ENCODE data around the gene JPT2.
"Not testable (repeated sequence)": the region's sequence is repeated elsewhere in the genome, so short reads cannot be mapped to it uniquely, and the experiment has no call there.

The JPT2 gene

DNA sequence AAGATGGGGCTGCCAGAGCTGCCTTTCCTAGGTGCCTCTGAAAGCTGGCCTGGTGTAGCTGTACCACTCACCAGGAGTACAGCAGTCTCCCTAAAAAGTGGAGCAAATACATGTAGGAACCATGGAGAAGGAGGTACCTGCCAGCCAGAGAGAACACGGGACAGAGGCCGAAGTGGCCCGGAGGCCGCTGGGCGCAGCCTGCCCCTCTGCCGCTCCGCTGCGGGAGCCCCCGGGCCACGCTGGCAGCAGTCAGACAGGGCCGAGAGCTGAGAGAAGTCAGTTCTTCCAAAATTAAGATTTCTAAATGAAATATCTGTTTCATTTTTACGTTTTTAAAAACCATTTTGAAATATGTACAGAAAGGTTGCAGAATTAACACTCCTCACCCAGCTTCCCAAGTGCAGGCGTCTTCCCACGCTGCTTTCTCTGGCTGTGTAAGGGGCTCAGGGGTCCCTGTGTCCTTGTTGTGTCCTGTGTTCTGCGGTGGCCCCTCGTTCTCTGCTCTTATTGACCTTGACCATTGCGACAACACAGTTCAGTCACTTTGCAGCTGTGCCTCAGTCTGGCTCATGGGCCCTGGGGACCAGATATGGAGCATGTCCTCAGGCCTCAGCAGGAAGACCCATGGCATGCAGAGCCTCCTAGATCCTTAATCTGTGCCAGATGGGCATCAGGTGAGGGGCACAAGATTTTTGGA, 32.9 kb downstream of the JPT2 start:
- DNase-seq, result no peak

DNA sequence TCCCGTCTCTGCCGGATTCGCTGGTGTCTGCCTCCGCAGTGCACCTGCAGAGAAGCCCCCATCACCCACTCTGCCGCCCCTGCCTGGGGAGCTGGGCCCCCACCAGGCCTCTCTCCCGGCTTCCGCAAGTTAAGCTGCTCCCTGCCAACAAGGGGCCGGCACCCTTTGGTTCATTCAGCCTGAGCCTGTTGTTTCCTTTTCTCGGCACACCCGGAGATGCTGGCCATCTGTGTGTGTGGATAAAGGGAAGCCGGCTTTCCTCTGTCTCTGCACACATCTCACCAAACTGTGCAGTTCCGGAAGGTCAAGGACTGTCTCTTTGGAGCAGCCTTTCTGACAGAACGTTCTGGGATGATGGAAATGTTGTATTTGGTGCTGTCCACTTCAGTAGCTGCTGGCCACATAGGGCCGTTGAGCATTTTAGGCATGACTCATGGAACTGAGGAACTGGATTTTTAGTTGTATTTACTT, 34.7 kb downstream of the JPT2 start:
- DNase-seq, result no peak

DNA sequence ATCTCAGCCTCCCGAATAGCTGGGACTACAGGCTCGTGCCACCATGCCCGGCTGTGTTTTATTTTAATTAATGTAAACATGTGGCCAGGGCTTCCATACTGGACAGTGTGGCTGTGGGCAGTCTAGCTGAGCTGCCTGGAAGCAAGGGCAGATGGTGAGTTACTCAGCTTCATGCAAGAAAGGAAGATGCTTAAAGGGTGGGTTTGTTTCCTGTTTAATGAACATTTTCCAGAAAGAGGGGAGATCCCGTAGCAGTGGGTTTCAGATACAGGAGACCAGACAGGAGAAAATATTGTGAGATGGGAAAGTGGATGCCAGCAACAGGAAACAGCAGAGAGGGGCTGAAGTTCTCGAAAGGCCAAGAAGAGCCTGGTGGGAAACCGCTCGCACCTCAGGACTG, 35.3 kb downstream of the JPT2 start:
- DNase-seq, result no peak

DNA sequence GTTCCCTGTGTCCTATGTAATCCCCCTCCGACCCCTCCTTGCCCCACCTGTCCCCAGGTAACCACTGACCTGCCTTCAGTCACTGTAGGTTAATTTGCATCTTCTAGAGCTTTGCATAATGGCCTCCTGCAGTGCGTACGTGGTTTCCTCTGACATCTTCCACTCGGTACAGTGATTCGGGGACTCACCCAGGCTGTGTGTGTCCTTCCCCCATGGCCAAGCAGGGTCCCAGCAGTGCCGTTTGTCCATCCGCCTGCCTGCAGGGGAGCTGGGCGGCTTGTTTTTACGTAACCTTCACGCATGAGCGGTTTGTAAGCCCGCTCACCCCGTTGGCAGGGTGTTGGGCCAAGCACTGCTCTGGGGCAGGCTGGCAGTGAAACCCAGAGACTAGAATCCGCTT, 35.9 kb downstream of the JPT2 start:
- DNase-seq, result no peak

DNA sequence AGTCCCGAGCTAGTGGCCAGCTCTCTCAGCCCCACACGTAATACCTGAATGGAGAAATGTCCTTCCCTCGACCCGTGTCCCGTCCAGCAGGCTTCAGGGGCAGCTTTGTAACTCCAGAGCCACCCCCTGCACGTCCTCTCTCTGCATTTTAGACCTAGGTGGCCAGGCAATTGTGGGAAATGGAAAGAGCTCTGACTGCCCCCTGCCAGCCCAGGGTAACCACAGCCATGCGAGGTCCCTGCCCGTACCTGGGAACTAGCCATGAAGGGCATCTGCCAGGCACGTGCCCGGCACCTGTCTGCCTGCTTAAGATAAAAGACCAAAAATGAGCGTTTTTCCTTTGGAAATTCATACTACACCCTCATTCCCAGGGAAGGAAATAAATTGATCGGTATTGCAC, 37.1 kb downstream of the JPT2 start:
- DNase-seq, result no peak

DNA sequence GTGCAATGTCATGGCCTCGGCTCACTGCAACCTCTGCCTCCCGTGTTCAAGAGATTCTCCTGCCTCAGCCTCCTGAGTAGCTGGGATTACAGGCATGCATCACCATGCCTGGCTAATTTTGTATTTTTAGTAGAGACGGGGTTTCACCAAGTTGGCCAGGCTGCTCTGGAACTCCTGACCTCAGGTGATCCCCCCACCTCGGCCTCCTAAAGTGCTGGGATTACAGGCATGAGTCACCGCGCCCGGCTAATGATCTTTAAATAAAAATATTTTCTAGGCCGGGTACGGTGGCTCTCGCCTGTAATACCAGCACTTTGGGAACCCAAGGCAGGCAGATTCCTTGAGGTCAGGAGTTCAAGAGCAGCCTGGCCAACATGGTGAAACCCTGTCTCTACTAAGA, 40.2 kb downstream of the JPT2 start:
- DNase-seq, result not testable (repeated sequence)

DNA sequence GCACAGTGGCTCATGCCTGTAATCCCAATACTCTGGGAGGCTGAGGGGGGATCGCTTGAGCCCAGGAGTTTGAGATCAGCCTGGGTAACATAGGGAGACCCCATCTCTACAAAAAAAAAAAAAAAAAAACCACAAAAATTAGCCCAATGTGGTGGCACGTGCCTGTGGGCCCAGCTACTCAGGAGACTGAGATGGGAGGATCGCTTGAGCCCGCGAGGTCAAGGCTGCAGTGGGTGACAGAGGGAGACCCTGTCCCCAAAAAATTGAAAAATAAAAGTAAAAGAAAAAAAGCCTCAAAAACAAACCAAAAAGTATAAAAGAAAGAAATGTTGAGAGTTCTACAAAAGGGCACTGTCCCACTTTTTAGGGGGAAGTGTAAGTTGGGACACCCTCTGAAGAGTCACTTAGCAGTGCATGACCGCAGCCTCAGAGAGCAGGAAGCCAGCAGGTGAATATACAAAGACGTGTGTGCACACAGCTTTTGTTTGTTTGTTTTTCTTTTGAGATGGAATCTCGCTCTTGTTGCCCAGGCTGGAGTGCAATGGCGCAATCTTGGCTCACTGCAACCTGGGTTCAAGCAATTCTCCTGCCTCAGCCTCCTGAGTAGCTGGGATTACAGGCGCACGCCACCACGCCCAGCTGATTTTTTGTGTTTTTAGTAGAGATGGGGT, 41.6 kb downstream of the JPT2 start:
- not testable (repeated sequence) for DNase-seq

DNA sequence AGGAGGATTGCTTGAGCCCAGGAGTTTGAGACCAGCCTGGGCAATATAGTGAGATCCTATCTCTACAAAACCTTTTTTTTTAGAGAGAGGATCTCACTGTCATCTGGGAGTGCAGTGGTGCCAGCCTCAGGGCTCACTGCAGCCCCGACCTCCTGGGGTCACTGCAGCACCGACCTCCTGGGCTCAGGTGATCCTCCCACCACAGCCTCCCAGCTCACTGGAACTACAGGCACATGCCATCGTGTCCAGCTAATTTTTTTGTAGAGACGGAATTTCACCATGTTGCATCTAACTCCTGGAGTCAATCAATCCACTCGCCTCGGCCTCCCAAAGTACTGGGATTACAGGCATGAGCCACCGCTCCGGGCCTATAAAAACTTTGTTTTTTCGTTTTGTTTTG, 43.3 kb downstream of the JPT2 start:
- no peak for DNase-seq

DNA sequence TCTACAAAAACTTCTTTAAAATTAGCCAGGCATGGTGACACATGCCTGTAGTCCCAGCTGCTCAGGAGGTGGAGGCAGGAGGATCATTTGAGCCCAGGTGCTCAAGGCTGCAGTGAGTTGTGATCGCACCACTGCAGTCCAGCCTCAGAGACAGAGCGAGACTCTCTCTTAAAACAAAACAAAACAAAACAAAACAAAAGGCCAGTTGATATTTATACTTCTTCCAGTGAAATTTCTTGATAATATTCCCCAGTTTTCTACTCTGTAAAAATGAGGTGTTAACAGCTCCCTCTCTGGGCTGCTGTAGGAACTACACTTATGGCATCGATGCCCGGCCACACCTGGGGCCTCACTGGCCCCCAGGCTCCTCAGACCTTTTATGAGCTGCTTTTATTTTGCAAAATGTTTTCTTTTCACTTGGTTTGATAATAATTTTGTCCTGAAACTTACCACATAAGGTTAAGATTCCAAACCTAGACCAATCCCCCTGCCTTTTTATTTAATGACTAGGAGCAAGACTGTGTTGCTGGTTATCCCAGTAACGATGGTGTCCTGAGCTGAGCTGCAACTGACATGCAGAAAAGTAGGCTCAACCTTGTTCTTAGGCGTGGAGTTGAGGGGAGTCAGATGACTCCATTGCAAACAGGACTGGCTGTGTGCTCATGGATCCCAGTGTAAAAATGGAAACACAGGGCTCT, 45.5 kb downstream of the JPT2 start:
- DNase-seq, result peak; percentile 62

DNA sequence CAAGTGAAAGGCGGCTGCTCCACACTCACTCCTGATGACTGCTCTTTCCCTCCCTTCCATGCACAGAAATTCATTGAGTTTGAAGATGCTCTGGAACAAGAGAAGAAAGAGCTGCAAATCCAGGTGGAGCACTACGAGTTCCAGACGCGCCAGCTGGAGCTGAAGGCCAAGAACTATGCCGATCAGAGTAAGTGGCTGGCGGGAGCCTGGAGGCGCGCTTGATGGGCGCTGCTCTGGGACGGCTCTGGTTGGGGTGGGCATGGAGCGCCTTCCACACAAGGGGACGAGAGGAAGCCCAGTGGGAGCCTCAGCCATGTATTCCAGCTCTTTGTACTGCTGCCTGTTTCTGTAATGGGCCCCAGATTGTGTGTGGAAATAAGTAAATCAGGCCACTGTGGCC, 46.4 kb downstream of the JPT2 start:
- no peak for DNase-seq

DNA sequence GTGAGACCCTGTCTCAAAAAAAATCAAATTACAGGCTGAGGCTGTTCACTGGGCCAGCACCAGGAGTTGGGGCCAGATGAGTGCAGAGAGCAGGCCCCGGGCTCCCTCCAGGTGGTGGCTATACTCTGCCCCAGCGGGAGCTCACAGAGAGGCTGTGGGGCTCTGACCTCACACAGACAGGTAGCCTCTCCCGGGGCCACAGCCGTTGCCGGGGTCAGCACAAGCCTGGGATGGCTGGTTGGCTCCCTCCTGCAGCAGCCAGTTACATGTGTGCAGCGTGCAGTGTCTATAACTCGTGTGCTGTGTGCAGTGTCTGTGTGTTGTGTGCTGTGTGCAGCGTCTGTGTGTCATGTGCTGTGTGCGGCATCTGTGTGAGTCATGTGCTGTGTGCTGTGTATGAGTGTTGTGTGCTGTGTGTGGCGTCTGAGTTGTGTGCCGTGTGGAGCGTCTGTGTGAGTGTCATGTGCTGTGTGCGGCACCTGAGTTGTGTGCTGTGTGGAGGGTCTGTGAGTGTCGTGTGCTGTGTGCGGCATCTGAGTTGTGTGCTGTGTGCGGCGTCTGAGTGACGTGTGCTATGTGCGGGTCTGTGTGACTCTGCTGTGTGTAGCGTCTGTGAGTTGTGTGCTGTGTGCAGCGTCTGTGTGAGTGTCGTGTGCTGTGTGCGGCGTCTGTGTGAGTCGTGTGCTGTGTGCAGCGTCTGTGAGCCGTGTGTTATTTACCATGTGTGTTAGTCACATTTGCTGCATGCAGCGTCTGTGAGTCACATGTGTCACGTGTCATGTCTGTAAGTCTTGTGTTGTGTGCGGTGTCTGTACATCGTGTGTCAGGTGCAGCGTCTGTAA, 48.8 kb downstream of the JPT2 start:
- no peak for DNase-seq

DNA sequence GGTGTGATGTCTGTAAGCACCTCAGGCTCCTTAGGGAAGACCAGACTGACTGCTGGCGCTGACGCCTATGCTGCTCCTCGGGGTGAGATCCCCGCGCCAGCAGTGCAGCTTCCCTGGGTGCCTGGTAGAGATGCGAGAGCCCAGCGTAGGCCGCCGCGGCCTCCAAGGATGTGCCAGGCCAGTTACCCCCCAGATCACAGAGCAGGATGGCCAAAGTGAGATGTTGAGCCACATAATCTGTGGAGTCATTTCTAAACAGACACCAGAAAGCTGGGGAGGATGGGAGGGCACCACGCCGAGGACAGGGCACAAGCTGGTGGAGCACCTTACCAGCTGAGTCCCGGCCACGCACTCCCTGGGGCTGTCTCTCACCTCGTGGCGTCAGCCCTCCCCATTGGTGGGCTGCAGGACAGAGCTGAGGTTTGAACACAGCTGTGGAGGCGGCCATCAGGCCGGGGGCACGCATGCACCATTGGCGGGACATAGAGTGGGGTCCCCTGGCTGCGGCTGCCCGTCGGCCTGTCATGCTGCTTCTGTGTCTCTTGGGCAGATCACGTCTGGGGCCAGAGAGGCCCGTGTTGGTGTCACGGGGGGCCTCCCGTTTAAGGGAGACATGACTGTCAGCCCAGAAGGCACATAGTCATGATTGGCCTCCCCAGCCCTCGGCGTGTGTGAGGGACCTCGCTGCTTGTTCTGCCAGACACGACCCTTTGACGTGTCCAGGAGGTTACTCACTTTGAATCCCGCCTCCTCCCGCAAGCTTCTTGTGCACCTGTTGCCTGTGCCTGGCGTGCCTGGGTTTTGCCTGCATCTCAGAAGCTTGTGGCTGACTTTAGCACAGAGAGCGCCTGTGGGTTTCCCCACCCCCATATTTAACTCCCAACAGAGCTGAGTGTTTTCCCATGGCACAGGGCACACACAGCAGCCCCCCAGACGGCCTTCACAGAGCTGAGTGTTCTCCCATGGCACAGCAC, 49.9 kb downstream of the JPT2 start:
- DNase-seq, result no peak

DNA sequence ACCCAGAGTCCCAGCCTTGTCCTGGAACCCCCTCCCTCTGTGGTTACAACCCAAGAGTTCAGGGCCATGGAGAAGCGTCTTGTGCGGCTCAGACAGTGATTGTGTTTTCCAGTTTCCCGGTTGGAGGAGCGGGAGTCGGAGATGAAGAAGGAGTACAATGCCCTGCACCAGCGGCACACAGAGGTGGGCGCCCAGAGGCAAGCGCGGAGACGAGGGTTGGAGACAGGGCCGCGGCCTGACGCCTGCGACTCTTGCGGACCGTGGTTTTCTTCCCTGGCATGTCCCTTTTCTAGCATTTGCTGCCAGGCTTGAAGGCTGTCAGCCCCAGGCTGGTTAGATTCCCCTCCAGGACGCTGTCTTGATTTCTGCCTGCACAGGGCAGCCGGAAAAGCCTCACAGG, 50.9 kb downstream of the JPT2 start:
- no peak for DNase-seq

DNA sequence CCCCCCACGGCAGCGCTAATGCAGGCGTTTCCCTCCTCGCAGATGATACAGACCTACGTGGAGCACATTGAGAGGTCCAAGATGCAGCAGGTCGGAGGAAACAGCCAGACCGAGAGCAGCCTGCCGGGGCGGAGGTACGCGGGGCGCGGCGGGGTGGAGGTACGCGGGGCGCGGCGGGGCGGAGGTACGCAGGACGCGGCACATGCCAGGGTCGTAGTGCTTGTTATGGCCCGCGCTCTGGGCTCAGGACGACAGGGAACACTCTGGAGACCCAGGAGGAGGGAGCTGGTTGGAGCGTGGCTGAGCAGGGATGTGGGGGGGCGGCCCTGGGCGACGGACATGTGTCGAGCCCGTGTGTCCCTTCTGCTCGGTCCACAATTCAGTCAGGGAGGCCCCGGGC, 51.4 kb downstream of the JPT2 start:
- no peak for DNase-seq

DNA sequence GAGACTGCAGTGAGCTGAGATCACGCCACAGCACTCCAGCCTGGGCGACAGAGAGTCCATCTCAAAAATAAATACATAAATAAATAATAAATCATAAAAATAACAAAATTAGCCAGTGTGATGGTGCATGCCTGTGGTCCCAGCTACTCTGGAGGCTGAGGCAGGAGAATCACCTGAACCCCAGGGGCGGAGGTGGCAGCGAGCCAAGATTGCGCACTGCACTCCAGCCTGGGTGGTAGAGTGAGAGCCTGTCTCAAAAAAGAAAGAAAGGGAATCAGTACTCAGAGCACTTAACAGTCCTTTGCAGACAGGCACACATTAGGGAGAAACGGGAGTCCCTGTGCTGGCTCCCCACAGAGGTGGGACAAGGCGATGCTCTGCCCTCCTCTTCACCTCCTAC, 53.0 kb downstream of the JPT2 start:
- no peak for DNase-seq

DNA sequence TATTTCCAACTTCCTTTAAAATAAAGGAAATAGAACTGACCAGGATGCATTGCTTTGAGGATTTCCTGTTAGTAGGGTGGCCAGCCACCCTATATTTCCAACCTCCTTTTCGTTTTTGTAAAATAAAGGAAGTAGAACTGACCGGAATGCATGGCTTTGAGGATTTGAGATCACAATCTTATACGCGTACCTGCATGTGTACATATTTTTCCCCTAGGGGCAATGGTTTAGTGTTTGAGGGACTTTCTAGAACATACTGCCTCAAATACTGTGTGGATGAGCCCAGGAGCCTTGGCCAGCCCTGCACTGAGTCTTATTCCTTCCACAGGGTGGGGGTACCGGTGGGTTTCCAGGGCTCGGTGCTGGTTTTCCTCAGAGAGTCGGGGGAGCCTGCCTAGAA, 53.5 kb downstream of the JPT2 start:
- DNase-seq, result no peak

DNA sequence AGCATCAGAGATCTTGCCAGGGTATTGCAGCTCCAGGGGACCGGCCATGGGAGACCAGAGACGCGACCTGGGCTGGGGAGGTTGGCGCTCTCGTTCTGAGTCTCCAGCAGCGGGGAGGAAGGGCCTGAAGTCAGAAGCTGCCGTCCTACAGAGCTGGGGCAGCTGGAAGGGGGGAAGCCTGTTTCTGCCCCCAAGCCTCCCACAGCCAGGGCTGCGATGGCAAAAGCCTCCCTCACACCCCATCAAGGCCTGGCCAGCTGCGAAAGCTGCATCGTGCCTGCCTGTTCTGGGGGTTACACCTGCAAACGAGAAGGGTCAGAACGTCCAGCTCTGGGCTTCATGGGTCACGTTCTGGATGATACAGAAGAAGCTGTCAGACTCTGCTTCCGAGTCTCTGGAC, 54.0 kb downstream of the JPT2 start:
- no peak for DNase-seq

DNA sequence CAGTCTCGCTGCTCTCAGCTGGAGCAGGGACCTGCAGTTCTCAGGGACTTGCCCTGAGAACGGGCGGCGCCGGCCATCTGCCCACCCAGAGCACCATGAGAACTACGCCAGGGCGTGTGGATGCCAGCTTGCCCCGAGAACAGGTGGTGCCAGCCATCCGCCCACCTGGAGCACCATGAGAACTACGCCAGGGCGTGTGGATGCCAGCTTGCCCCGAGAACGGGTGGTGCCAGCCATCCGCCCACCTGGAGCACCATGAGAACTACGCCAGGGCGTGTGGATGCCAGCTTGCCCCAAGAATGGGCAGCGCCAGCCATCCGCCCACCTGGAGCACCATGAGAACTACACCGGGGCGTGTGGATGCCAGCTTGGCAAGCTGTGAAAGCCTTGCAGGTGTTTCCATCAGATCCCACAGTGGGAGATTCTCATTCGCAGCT, 54.5 kb downstream of the JPT2 start:
- DNase-seq, result not testable (repeated sequence)

DNA sequence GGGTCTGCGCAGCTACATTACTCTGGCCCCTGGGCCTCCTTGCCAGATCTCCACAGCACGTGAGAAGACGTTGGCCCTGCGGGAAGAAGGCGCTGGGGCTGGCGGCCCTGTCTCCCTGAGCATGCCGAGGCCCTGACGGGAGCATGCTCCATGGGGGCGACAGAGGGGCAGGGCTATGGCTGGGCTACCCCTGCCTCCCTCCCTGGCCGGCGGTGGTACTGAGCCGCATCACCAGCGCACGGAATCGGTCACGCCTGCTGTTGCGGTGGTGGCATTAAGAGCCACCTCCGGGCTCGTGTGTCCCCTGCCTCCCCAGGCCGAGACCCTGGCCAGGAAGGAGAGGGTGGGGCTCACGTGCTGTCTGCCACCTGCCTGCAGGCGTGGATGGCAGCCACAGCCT, 56.0 kb downstream of the JPT2 start:
- no peak for DNase-seq

DNA sequence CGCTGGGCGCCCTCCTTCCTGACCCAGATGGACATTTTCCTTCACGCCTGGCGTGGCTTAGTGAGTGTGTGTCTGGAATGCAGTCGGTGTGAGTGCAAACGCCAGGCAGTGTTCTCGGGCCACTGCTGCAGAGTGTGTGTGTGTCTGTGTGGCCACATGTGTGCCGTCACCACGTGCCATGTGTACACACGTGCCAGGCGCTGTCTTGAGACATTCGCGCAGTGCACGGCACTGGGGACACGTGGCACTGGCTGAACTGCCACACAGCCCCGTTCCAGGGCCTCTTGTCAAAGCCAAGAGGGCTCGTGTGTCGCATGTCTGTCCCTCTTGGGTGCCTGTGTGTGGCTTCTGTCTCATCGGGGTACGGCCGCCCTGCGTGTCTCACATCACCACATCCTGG, 56.7 kb downstream of the JPT2 start:
- DNase-seq, result no peak

DNA sequence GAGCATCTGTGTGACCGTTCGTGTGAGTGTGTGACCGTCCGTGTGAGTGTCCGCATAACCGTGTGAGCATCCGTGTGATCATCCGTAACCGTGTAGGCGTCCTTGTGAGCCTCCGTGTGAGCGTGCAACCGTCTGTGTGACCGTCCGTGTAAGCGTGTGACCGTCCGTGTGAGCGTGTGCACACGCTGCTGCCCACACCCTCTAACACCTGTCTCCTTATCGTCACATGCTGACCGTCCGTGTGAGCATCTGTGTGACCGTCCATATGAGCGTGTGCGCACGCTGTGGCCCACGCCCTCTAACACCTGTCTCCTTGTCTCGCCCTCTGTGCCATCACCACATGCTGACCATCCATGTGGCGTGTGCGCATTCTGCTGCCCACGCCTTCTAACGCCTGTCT, 62.2 kb downstream of the JPT2 start:
- DNase-seq, result no peak

Measured in hematopoietic multipotent progenitor cell treated with erythropoietin and hydrocortisone succinate and interleukin-3 and kit ligand, for 8 days (in vitro differentiated cells).